Naive thymus-derived CD4-positive, alpha-beta T cell (primary cell): ENCODE measurements around the gene TACC2. TPM values are rescaled to one million over a fixed set of nuclear protein-coding genes. Genes with fewer than 3 reads are reported as not detected.

ENCODE experiments used
- ATAC-seq: fragments of 150-1000 bp; cut with Tn5 transposase; 2 replicates; pipeline ENCODE4 v1.10.0; 2021; ENCODE audit warnings: mild to moderate bottlenecking, moderate library complexity
- CTCF ChIA-PET: fragments of 350-600 bp; sonication (Branson Sonifier 250); formaldehyde crosslinking; loops from one replicate; lab custom pipeline; 2021; ENCODE audit warnings: antibody characterized with exemption; lab: Charles Lee
- POLR2A ChIA-PET: fragments of 350-600 bp; sonication (Branson Sonifier 250); formaldehyde crosslinking; loops from one replicate; lab custom pipeline; 2021; ENCODE audit warnings: antibody characterized with exemption, inconsistent platforms; lab: Charles Lee
- DNase-seq, 9 donors: peaks; one replicate each; pipeline versions ENCODE4 v3.0.0 to v3.0.0-alpha.2; 2020 to 2022; ENCODE audit warnings: mixed read lengths in 1 of 9
- H3K27ac ChIP-seq: one replicate; pipeline ENCODE4 v1.7.0; 2013; ENCODE audit warnings: mild to moderate bottlenecking, low read depth, low read length, moderate library complexity
- H3K27me3 ChIP-seq, 2 donors: one replicate each; pipeline ENCODE4 v1.7.0; 2013; ENCODE audit warnings: low read length in 2 of 2, mild to moderate bottlenecking in 2 of 2, moderate library complexity in 2 of 2; ENCODE audit not compliant: control insufficient read depth in 2 of 2, insufficient read depth in 2 of 2
- H3K36me3 ChIP-seq, 3 experiments: 1 replicate in 2 of 3; 2 replicates in 1 of 3; pipeline ENCODE4 v1.7.0; 2013; ENCODE audit warnings: low read length in 3 of 3, mild to moderate bottlenecking in 3 of 3, moderate library complexity in 1 of 3; ENCODE audit not compliant: insufficient read depth in 3 of 3, control insufficient read depth in 2 of 3
- H3K4me1 ChIP-seq, 2 donors: one replicate each; pipeline ENCODE4 v1.7.0; 2013; ENCODE audit warnings: low read length in 2 of 2, mild to moderate bottlenecking in 2 of 2, moderate library complexity in 1 of 2; ENCODE audit not compliant: control insufficient read depth in 2 of 2, insufficient read depth in 2 of 2
- H3K4me3 ChIP-seq: 2 replicates; pipeline ENCODE4 v1.7.0; 2013; ENCODE audit warnings: mild to moderate bottlenecking, low read length
- H3K9me3 ChIP-seq, 3 experiments: 1 replicate in 2 of 3; 2 replicates in 1 of 3; pipeline ENCODE4 v1.7.0; 2013; ENCODE audit warnings: low read length in 3 of 3; ENCODE audit not compliant: control insufficient read depth in 2 of 3
- H3K27ac Mint-ChIP-seq, 9 donors: one replicate each; pipeline ENCODE4 v1.8.0; 2020 to 2022; ENCODE audit warnings: mixed read lengths in 9 of 9, mild to moderate bottlenecking in 8 of 9, moderate library complexity in 5 of 9, inconsistent platforms in 2 of 9
- H3K27me3 Mint-ChIP-seq, 5 donors: one replicate each; pipeline ENCODE4 v1.8.0; 2021 to 2022; ENCODE audit warnings: mixed read lengths in 5 of 5, mild to moderate bottlenecking in 1 of 5
- H3K36me3 Mint-ChIP-seq, 5 donors: one replicate each; pipeline ENCODE4 v1.8.0; 2020 to 2022; ENCODE audit warnings: mixed read lengths in 5 of 5, mild to moderate bottlenecking in 3 of 5, inconsistent platforms in 1 of 5
- H3K4me1 Mint-ChIP-seq, 7 donors: one replicate each; pipeline ENCODE4 v1.8.0; 2020 to 2022; ENCODE audit warnings: mixed read lengths in 7 of 7, mild to moderate bottlenecking in 3 of 7, inconsistent platforms in 1 of 7
- H3K4me3 Mint-ChIP-seq, 10 donors: one replicate each; pipeline ENCODE4 v1.8.0; 2020 to 2022; ENCODE audit warnings: mild to moderate bottlenecking in 10 of 10, mixed read lengths in 10 of 10, moderate library complexity in 6 of 10, inconsistent platforms in 2 of 10
- H3K9me3 Mint-ChIP-seq, 11 donors: one replicate each; pipeline ENCODE4 v1.8.0; 2020 to 2022; ENCODE audit warnings: mixed read lengths in 11 of 11, mild to moderate bottlenecking in 4 of 11, inconsistent platforms in 1 of 11, moderate library complexity in 1 of 11
- intact Hi-C, 2 donors: fragments of 100-400 bp; cut with micrococcal nuclease; formaldehyde crosslinking; loops; one replicate each; pipeline ENCODE4 v1.15.1; 2023
- polyA plus RNA-seq, 2 donors: library from polyadenylated mRNA; unstranded; fragments of 300-500 nt; fragmentation: Illumina TruSeq; gene quantifications; one replicate each; pipeline ENCODE4 v1.2.3, GENCODE V29; 2021
- total RNA-seq, 6 experiments: library from RNA in 5 of 6; stranded (reverse) in 5 of 6; gene quantifications; 1 replicate in 5 of 6; 2 replicates in 1 of 6; pipeline ENCODE4 v1.2.3 and lab custom pipeline; 2021 to 2026

The TACC2 gene
- total and polyA plus RNA-seq, 7 experiments from 2014 or later, result 0.16 TPM; not detected in 6

- intact Hi-C loops, result no loop called here
- H3K4me3 ChIP-seq, result no peak overlapping the region
- Mint-ChIP-seq H3K4me3 (no peak overlapping the region), H3K4me1 (no peaks in the 10 kb centered on the region), H3K27ac (no peak overlapping the region), H3K27me3 (peaks cover 0 to 63% (median 31%) of the 10 kb centered on the region in 5 donors), H3K36me3 (peaks cover 0 to 4% (median 0%) of the 10 kb centered on the region in 5 donors), H3K9me3 (peaks cover 0 to 5% (median 0%) of the 10 kb centered on the region in 11 donors)
- ATAC-seq (no peak), DNase-seq (no peak)
- no peaks in the 10 kb centered on the region for H3K9me3 ChIP-seq
- ChIA-PET POLR2A (no interaction called here), CTCF (no interaction called here)
- H3K27me3 ChIP-seq, result no peaks in the 10 kb centered on the region
- H3K27ac ChIP-seq, result no peak overlapping the region
- no peaks in the 10 kb centered on the region for H3K36me3 ChIP-seq
- H3K4me1 ChIP-seq, result no peaks in the 10 kb centered on the region
Measured at GRCh38 chr10:122034149-122034756, 45.3 kb downstream of the TACC2 start.

DNA sequence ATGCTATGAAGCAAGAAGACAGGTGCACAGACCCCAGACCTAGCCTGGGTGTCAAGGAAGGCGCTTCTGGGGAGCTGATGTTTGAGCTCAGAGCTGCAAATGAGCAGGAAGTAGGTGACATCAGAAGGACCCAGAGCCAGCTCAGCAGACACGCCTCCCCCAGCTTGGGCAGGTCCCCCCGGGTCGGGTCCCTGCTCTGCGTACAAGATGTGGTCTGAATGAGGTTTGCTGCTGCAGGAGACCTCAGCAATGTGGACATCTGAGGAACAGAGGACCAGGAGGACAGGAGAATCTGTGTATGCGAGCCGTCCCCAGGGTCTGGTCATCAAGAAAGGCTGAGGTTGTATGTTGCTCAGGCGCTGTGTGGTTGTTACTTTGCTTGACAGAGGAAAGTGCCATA is 51.8 kb downstream of the TACC2 start:
- Histone ChIP-seq H3K27me3 (no peaks in the 10 kb centered on the region), H3K36me3 (no peaks in the 10 kb centered on the region), H3K9me3 (no peaks in the 10 kb centered on the region), H3K4me1 (no peaks in the 10 kb centered on the region), H3K4me3 (no peak overlapping the region), H3K27ac (no peak overlapping the region)
- ChIA-PET CTCF (no interaction called here), POLR2A (no interaction called here)
- peaks cover 2 to 53% (median 38%) of the 10 kb centered on the region in 5 donors for H3K27me3 Mint-ChIP-seq
- no peak overlapping the region for H3K4me3 Mint-ChIP-seq
- H3K9me3 Mint-ChIP-seq, result peaks cover 0 to 2% (median 0%) of the 10 kb centered on the region in 11 donors
- intact Hi-C loops, result no loop called here
- ATAC-seq (no peak), DNase-seq (no peak)
- H3K36me3 Mint-ChIP-seq, result no peaks in the 10 kb centered on the region
- H3K4me1 Mint-ChIP-seq, result no peaks in the 10 kb centered on the region
- no peak overlapping the region for H3K27ac Mint-ChIP-seq

- DNase-seq (no peak), ATAC-seq (no peak)
- ChIA-PET CTCF (no interaction called here), POLR2A (no interaction called here)
- Histone ChIP-seq H3K27me3 (no peaks in the 10 kb centered on the region), H3K4me3 (no peak overlapping the region), H3K27ac (no peak overlapping the region), H3K9me3 (no peaks in the 10 kb centered on the region), H3K4me1 (no peaks in the 10 kb centered on the region), H3K36me3 (no peaks in the 10 kb centered on the region)
- Mint-ChIP-seq H3K27me3 (peaks cover 2 to 38% (median 35%) of the 10 kb centered on the region in 5 donors), H3K9me3 (no peaks in the 10 kb centered on the region), H3K27ac (no peak overlapping the region), H3K36me3 (no peaks in the 10 kb centered on the region), H3K4me3 (no peak overlapping the region), H3K4me1 (no peaks in the 10 kb centered on the region)
- intact Hi-C loops, result no loop called here
Measured at GRCh38 chr10:122042836-122043235, 53.9 kb downstream of the TACC2 start.

- Mint-ChIP-seq H3K27me3 (peaks cover 2 to 35% (median 28%) of the 10 kb centered on the region in 5 donors), H3K27ac (no peak overlapping the region), H3K4me3 (no peak overlapping the region), H3K4me1 (no peaks in the 10 kb centered on the region), H3K9me3 (no peaks in the 10 kb centered on the region), H3K36me3 (no peaks in the 10 kb centered on the region)
- intact Hi-C loops, result no loop called here
- Histone ChIP-seq H3K9me3 (no peaks in the 10 kb centered on the region), H3K27ac (no peak overlapping the region), H3K27me3 (no peaks in the 10 kb centered on the region), H3K4me1 (no peaks in the 10 kb centered on the region), H3K4me3 (no peak overlapping the region), H3K36me3 (no peaks in the 10 kb centered on the region)
- ChIA-PET POLR2A (no interaction called here), CTCF (no interaction called here)
- no peak for ATAC-seq
- DNase-seq, result no peak
Measured at GRCh38 chr10:122044045-122044661, 55.2 kb downstream of the TACC2 start.

- H3K36me3 Mint-ChIP-seq, result no peaks in the 10 kb centered on the region
- H3K9me3 Mint-ChIP-seq, result no peaks in the 10 kb centered on the region
- H3K9me3 ChIP-seq, result no peaks in the 10 kb centered on the region
- peaks cover 2 to 30% (median 26%) of the 10 kb centered on the region in 5 donors for H3K27me3 Mint-ChIP-seq
- ATAC-seq (no peak), DNase-seq (no peak)
- ChIA-PET CTCF (no interaction called here), POLR2A (no interaction called here)
- H3K4me1 Mint-ChIP-seq, result no peaks in the 10 kb centered on the region
- no peaks in the 10 kb centered on the region for H3K4me1 ChIP-seq
- no peak overlapping the region for H3K27ac Mint-ChIP-seq
- no peak overlapping the region for H3K4me3 Mint-ChIP-seq
- H3K27ac ChIP-seq, result no peak overlapping the region
- H3K4me3 ChIP-seq, result no peak overlapping the region
- no peaks in the 10 kb centered on the region for H3K36me3 ChIP-seq
- intact Hi-C loops, result no loop called here
- no peaks in the 10 kb centered on the region for H3K27me3 ChIP-seq
Measured at GRCh38 chr10:122044713-122045112, 55.8 kb downstream of the TACC2 start.

GRCh38 chr10:122045212-122045611 is 56.2 kb downstream of the TACC2 start:
- intact Hi-C loops, result no loop called here

GRCh38 chr10:122047560-122047959 is 58.6 kb downstream of the TACC2 start:
- Mint-ChIP-seq H3K27ac (no peak overlapping the region), H3K27me3 (peaks cover 2 to 26% (median 22%) of the 10 kb centered on the region in 5 donors), H3K36me3 (no peaks in the 10 kb centered on the region), H3K4me1 (no peaks in the 10 kb centered on the region), H3K9me3 (no peaks in the 10 kb centered on the region), H3K4me3 (no peak overlapping the region)
- H3K4me3 ChIP-seq, result no peak overlapping the region
- DNase-seq (no peak), ATAC-seq (no peak)
- H3K9me3 ChIP-seq, result no peaks in the 10 kb centered on the region
- no peaks in the 10 kb centered on the region for H3K4me1 ChIP-seq
- no peak overlapping the region for H3K27ac ChIP-seq
- ChIA-PET POLR2A (no interaction called here), CTCF (no interaction called here)
- no peaks in the 10 kb centered on the region for H3K27me3 ChIP-seq
- H3K36me3 ChIP-seq, result no peaks in the 10 kb centered on the region
- intact Hi-C loops, result no loop called here

More at GRCh38 chr10:122045212-122045611, 56.2 kb downstream of the TACC2 start:
- H3K27ac ChIP-seq, result no peak overlapping the region
- H3K27me3 Mint-ChIP-seq, result peaks cover 2 to 27% (median 25%) of the 10 kb centered on the region in 5 donors
- DNase-seq, result no peak
- CTCF ChIA-PET, result no interaction called here
- no peak overlapping the region for H3K4me3 Mint-ChIP-seq
- no peaks in the 10 kb centered on the region for H3K36me3 Mint-ChIP-seq
- POLR2A ChIA-PET, result no interaction called here
- H3K27ac Mint-ChIP-seq, result no peak overlapping the region
- H3K4me1 ChIP-seq, result no peaks in the 10 kb centered on the region
- no peaks in the 10 kb centered on the region for H3K27me3 ChIP-seq
- H3K4me3 ChIP-seq, result no peak overlapping the region
- no peaks in the 10 kb centered on the region for H3K9me3 ChIP-seq
- H3K36me3 ChIP-seq, result no peaks in the 10 kb centered on the region
- no peak for ATAC-seq
- no peaks in the 10 kb centered on the region for H3K9me3 Mint-ChIP-seq
- no peaks in the 10 kb centered on the region for H3K4me1 Mint-ChIP-seq
